ENCODE data around the gene LRRC15.

The LRRC15 gene

GRCh38 chr3:194339356-194339755 lies 30.2 kb downstream of the LRRC15 start:
- FAIRE-seq (no peak), DNase-seq (ENCODE audit: extremely low spot score, insufficient read length, low read depth) (no peak)

GRCh38 chr3:194337965-194338753 lies 31.4 kb downstream of the LRRC15 start:
- FAIRE-seq, result no peak
- no peak for DNase-seq (ENCODE audit: extremely low spot score, insufficient read length, low read depth)

- DNase-seq (ENCODE audit: extremely low spot score, insufficient read length, low read depth) (no peak), FAIRE-seq (no peak)
These were observed 32.8 kb downstream of the LRRC15 start for GRCh38 chr3:194336601-194337355.

- FAIRE-seq (no peak), DNase-seq (ENCODE audit: extremely low spot score, insufficient read length, low read depth) (no peak)
These were observed 35.6 kb downstream of the LRRC15 start for GRCh38 chr3:194333981-194334320.

- DNase-seq (ENCODE audit: extremely low spot score, insufficient read length, low read depth) (peak; percentile 66), FAIRE-seq (peak; percentile 89)
These were observed 36.1 kb downstream of the LRRC15 start for GRCh38 chr3:194333212-194333980.

- FAIRE-seq (no peak), DNase-seq (ENCODE audit: extremely low spot score, insufficient read length, low read depth) (no peak)
These were observed 36.7 kb downstream of the LRRC15 start for GRCh38 chr3:194332858-194333211.

GRCh38 chr3:194330579-194330978 lies 39.0 kb downstream of the LRRC15 start:
- DNase-seq (ENCODE audit: extremely low spot score, insufficient read length, low read depth), result no peak
- FAIRE-seq, result no peak

- DNase-seq (ENCODE audit: extremely low spot score, insufficient read length, low read depth), result no peak
- no peak for FAIRE-seq
These were observed 39.4 kb downstream of the LRRC15 start for GRCh38 chr3:194330160-194330559.

- FAIRE-seq (no peak), DNase-seq (ENCODE audit: extremely low spot score, insufficient read length, low read depth) (no peak)
These were observed 40.0 kb downstream of the LRRC15 start for GRCh38 chr3:194329583-194329965.

- DNase-seq (ENCODE audit: extremely low spot score, insufficient read length, low read depth), result no peak
- no peak for FAIRE-seq
These were observed 40.5 kb downstream of the LRRC15 start for GRCh38 chr3:194328942-194329582.

- FAIRE-seq (no peak), DNase-seq (ENCODE audit: extremely low spot score, insufficient read length, low read depth) (no peak)
These were observed 41.4 kb downstream of the LRRC15 start for GRCh38 chr3:194328053-194328657.

- DNase-seq (ENCODE audit: extremely low spot score, insufficient read length, low read depth), result no peak
- FAIRE-seq, result no peak
These were observed 42.1 kb downstream of the LRRC15 start for GRCh38 chr3:194327218-194328052.

GRCh38 chr3:194326968-194327217 lies 42.6 kb downstream of the LRRC15 start:
- DNase-seq (ENCODE audit: extremely low spot score, insufficient read length, low read depth), result no peak
- FAIRE-seq, result no peak

GRCh38 chr3:194326192-194326967 lies 43.2 kb downstream of the LRRC15 start:
- FAIRE-seq, result no peak
- no peak for DNase-seq (ENCODE audit: extremely low spot score, insufficient read length, low read depth)

GRCh38 chr3:194325424-194326153 lies 44.0 kb downstream of the LRRC15 start:
- FAIRE-seq (no peak), DNase-seq (ENCODE audit: extremely low spot score, insufficient read length, low read depth) (no peak)

- no peak for FAIRE-seq
- no peak for DNase-seq (ENCODE audit: extremely low spot score, insufficient read length, low read depth)
These were observed 44.7 kb downstream of the LRRC15 start for GRCh38 chr3:194324823-194325327.

GRCh38 chr3:194323785-194324735 lies 45.5 kb downstream of the LRRC15 start:
- FAIRE-seq (no peak), DNase-seq (ENCODE audit: extremely low spot score, insufficient read length, low read depth) (no peak)

Data from GM18507 (cell line).